ENCODE results near the gene SPO11. TPM values are rescaled to one million over a fixed set of nuclear protein-coding genes. Genes with fewer than 3 reads are reported as not detected.

SPO11 gene
- total RNA-seq, 4 donors from 2014 or later, result not detected

GRCh38 chr20:57389695-57390603 lies 60.3 kb downstream of the SPO11 start:
- TF ChIP-seq, protein P1, sequence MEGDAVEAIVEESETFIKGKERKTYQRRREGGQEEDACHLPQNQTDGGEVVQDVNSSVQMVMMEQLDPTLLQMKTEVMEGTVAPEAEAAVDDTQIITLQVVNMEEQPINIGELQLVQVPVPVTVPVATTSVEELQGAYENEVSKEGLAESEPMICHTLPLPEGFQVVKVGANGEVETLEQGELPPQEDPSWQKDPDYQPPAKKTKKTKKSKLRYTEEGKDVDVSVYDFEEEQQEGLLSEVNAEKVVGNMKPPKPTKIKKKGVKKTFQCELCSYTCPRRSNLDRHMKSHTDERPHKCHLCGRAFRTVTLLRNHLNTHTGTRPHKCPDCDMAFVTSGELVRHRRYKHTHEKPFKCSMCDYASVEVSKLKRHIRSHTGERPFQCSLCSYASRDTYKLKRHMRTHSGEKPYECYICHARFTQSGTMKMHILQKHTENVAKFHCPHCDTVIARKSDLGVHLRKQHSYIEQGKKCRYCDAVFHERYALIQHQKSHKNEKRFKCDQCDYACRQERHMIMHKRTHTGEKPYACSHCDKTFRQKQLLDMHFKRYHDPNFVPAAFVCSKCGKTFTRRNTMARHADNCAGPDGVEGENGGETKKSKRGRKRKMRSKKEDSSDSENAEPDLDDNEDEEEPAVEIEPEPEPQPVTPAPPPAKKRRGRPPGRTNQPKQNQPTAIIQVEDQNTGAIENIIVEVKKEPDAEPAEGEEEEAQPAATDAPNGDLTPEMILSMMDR (IDR thresholded peaks at IDR 0.05; ENCODE audit: low read depth), result no peak

GRCh38 chr20:57390604-57391438 lies 61.2 kb downstream of the SPO11 start, which contains the start of gene RBM38:
Gene RBM38 (plus strand): TSS chr20:57391396. CDS start chr20:57391582, 186 bp downstream.
- TF ChIP-seq, protein P1 (IDR thresholded peaks at IDR 0.05; ENCODE audit: low read depth), result no peak

DNA sequence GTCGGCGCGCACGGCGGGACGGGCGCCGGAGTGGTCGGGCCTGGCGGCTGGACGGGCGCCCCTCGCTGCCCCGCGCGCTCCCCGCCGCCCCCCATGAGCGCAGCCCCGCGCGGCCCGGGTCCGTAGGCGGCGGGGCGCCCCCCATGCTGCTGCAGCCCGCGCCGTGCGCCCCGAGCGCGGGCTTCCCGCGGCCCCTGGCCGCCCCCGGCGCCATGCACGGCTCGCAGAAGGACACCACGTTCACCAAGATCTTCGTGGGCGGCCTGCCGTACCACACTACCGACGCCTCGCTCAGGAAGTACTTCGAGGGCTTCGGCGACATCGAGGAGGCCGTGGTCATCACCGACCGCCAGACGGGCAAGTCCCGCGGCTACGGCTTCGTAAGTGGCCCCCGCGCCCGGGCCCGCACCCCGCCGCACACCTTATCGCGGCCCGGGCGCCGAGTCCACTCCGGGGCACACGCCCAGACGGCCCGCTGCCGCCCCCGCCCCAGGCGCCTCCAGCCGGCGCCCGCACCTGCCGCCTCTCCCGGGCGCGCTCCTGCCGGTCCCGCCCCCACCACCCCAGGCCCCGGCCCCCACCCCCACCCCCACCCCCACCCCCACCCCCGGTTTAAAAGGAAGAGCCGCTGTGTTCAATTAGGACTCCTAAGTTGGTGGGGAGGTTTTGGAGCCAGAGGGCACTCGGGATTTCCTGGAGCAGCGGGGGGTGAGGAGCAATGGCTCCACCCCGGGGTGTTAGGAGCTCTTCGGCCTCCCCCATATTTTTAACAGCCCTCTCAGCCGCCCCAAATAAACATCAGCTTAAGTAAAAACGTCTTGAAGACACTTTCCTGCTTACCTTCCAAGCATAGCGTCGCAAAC lies 62.1 kb downstream of the SPO11 start:
- TF ChIP-seq, protein P1 (IDR thresholded peaks at IDR 0.05; ENCODE audit: low read depth), result no peak

DNA sequence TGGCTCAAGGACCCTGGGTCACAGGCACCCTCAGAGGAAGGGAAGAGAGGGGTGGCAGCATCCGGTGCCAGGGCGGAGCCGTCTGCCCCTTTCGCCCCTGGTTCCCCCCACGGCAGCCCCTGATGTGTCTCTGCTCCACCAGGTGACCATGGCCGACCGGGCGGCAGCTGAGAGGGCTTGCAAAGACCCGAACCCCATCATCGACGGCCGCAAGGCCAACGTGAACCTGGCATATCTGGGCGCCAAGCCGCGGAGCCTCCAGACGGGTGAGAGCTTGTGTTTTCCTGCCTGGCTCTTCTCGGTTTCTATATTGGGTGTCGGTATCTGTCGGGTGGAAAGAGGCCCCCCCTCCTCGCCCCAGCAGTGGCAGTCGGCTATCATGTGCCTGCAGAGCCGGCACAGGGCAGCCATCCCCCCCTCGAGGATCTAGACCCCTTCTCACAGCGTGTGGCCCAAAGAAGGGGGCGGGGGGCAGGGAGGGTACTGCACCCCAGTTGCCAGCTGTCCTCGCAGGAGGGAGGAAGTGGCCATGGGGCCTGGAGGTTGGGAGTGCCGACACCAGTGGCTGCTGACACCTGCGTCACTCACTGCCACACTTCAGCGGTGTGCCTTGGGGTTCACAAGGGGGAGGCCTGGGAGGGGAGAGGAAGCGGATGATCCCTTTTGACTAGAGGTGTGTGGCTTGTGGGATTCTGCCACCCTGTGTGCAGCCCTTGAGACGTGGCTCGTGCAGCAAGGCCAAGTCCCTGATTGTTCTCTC lies 63.1 kb downstream of the SPO11 start:
- TF ChIP-seq, protein P1 (IDR thresholded peaks at IDR 0.05; ENCODE audit: low read depth), result no peak

Small RNA genes lying within 50 kb of the gene (small RNA-seq; reads per million reads assigned to genes)
- gene MIR4325 (not detected), gene RF00019 (0.49 reads per million), gene RPL39P39 (not detected)

Other genes with a start within 250 kb of the SPO11 start
- gene BMP7, start 63.2 kb upstream of the SPO11 start, total RNA-seq, result under 1 TPM in 2 of 4 donors, not detected in 2; 0.44 to 0.82 TPM
- 10 to 100 TPM; 13.9 to 39.5 (median 16.4) TPM for gene RAE1, start 21.5 kb downstream of the SPO11 start, total RNA-seq
- 1 to 10 TPM; 3.7 to 9.1 (median 6.3) TPM for gene RBM38, start 61.6 kb downstream of the SPO11 start, total RNA-seq
- under 1 TPM in 1 of 4 donors, not detected in 3; 0.17 TPM for gene CTCFL, start 195.3 kb downstream of the SPO11 start, total RNA-seq
- 100 to 1,000 TPM; 152 to 643 (median 237) TPM for gene PCK1, start 231.3 kb downstream of the SPO11 start, total RNA-seq

All from subcutaneous adipose tissue (tissue), 4 donors.